Sigmoid colon (tissue), 4 donors: Measurements from ENCODE around the gene GPR42.

Source experiments
- CTCF ChIP-seq, 4 experiments: fragments of 450-650 bp in 3 of 4; fragments of 200-600 bp in 1 of 4; IDR thresholded peaks; one replicate each; pipeline ENCODE4 v1.5.1; 2016 to 2019; ENCODE audit warnings: antibody characterized with exemption in 4 of 4, mild to moderate bottlenecking in 3 of 4, moderate library complexity in 2 of 4
- POLR2A ChIP-seq, 2 donors: fragments of 450-650 bp; IDR thresholded peaks; one replicate each; pipeline ENCODE4 v1.6.1; 2016; ENCODE audit warnings: antibody characterized with exemption in 2 of 2, mild to moderate bottlenecking in 2 of 2, moderate library complexity in 2 of 2
- POLR2AphosphoS5 ChIP-seq, 4 donors: sonication (generic); formaldehyde crosslinking; IDR thresholded peaks; one replicate each; pipeline ENCODE4 v1.6.1; 2017; ENCODE audit warnings: antibody characterized with exemption in 4 of 4

- TF ChIP-seq CTCF (IDR thresholded peaks at IDR 0.05) (no peak), POLR2A (IDR thresholded peaks at IDR 0.05) (no peak), POLR2AphosphoS5 (IDR thresholded peaks at IDR 0.05) (no peak)
Observed at GRCh38 chr19:35337097-35337983, 33.5 kb upstream of the GPR42 start.
